ENCODE results near the gene FXYD5. TPM values are rescaled to one million over a fixed set of nuclear protein-coding genes. Genes with fewer than 3 reads are reported as not detected.

FXYD5 gene
- total RNA-seq, 2 donors from 2014 or later: 11.5 to 17.1 TPM

DNA sequence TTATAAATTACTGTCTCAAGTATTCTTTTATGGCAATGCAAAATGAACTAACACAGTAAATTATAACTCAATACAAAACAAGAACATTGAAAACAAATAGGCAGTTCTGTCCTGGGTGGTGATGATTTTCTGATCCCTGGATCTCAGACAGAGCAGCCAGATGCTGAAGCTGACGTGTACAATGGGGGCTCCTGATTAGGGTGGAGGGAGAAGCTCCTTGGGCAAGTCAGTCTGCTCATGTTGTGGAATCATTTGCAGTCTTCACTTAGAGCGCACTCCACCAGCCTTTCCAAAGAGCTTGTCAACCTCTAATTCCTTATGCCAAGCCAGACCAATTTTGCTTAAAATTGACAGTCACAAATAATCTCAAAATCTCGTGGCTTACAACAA, 21.6 kb downstream of the FXYD5 start:
- H3K36me3 ChIP-seq (replicated peaks in 1 of 2; ENCODE audit: insufficient read depth in 1 of 2, low read depth in 2 of 2): no peaks in the 10 kb centered on the region
- H3K9me3 ChIP-seq: no peaks in the 10 kb centered on the region
- H3K27ac ChIP-seq: no peak overlapping the region
- TF ChIP-seq, protein P1, sequence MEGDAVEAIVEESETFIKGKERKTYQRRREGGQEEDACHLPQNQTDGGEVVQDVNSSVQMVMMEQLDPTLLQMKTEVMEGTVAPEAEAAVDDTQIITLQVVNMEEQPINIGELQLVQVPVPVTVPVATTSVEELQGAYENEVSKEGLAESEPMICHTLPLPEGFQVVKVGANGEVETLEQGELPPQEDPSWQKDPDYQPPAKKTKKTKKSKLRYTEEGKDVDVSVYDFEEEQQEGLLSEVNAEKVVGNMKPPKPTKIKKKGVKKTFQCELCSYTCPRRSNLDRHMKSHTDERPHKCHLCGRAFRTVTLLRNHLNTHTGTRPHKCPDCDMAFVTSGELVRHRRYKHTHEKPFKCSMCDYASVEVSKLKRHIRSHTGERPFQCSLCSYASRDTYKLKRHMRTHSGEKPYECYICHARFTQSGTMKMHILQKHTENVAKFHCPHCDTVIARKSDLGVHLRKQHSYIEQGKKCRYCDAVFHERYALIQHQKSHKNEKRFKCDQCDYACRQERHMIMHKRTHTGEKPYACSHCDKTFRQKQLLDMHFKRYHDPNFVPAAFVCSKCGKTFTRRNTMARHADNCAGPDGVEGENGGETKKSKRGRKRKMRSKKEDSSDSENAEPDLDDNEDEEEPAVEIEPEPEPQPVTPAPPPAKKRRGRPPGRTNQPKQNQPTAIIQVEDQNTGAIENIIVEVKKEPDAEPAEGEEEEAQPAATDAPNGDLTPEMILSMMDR (IDR thresholded peaks at IDR 0.05): no peak
- TF ChIP-seq POLR2A (IDR thresholded peaks at IDR 0.05): no peak
- WGBS, 2 donors: 54 to 65% methylated on average over 3 of the region's 3 CpGs
- H3K4me1 ChIP-seq: no peaks in the 10 kb centered on the region
- intact Hi-C loops (cut with DNase I): no loop called here
- H3K4me3 ChIP-seq: no peak overlapping the region
- no peak for ATAC-seq
- peaks cover 0 to 5% of the 10 kb centered on the region in 2 donors for H3K27me3 ChIP-seq
- DNase-seq: no peak

DNA sequence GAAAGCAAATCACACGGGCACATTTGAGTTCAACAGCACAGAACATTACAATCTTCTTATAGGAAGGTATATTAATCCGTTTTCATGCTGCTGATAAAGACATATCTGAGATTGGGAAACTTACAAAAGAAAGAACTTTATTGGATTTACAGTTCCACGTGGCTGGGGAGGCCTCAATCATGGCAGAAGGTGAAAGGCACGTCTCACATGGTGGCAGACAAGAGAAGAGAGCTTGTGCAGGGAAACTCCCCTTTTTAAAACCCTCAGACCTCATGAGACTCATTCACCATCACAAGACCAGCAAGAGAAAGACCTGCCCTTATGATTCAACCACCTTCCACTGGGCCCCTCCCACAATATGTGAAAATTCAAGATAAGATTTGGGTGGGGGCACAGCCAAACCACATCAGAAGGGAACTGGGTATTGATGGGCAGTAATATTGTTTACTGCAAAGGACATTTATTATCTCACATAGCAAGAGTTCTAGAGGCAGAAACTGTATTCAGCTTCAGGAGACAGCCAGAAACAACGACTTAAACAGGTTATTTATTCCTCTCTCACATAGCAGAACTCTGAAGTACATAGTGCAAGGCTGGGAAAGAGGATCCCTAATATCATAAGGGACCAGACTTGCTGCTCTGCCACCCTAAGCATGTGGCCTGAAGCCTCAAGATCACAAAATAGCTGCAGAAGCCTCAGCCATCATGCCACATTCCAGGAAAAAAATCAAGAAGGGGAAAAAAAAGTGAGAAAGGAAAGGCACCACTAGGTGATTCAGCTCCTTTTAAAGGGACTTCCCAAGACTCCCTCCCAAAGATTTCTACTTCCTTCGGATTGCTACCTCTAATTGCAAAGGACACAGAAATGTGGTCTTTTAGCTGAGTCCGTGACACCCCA, 23.1 kb downstream of the FXYD5 start:
- H3K27me3 ChIP-seq: peaks cover 0 to 5% of the 10 kb centered on the region in 2 donors
- H3K4me1 ChIP-seq: no peaks in the 10 kb centered on the region
- WGBS, 2 donors: 69 to 71% methylated on average over 7 of the region's 7 CpGs
- ATAC-seq (no peak), DNase-seq (no peak)
- H3K9me3 ChIP-seq: no peaks in the 10 kb centered on the region
- no peak overlapping the region for H3K27ac ChIP-seq
- H3K4me3 ChIP-seq: no peak overlapping the region
- TF ChIP-seq, protein P1 (IDR thresholded peaks at IDR 0.05): no peak
- no peak for TF ChIP-seq POLR2A (IDR thresholded peaks at IDR 0.05)
- intact Hi-C loops (cut with DNase I): no loop called here
- no peaks in the 10 kb centered on the region for H3K36me3 ChIP-seq (replicated peaks in 1 of 2; ENCODE audit: insufficient read depth in 1 of 2, low read depth in 2 of 2)

DNA sequence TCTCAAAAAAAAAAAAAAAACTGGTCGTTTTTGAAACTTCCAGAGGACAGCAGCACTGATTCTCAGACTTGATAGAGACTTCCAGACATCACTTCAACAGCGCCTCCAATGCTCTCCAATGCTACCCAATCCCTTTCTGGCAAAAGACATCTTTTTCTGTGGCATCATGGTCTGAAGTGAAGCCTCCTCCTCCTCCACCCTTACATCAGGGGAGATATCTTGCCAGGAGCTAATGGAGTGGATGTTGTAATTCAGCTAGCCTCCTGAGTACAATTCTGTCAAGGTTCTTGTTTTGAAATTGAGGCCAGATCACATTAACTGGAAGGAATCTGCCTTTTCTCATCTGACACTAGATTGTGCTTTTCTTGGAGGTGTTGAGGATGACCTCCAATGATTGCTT, 24.2 kb downstream of the FXYD5 start:
- TF ChIP-seq, protein P1 (IDR thresholded peaks at IDR 0.05): no peak
- TF ChIP-seq POLR2A (IDR thresholded peaks at IDR 0.05): no peak
- peaks cover 0 to 5% of the 10 kb centered on the region in 2 donors for H3K27me3 ChIP-seq
- ATAC-seq (no peak), DNase-seq (no peak)
- H3K36me3 ChIP-seq (replicated peaks in 1 of 2; ENCODE audit: insufficient read depth in 1 of 2, low read depth in 2 of 2): no peaks in the 10 kb centered on the region
- intact Hi-C loops (cut with DNase I): no loop called here
- 53 to 55% methylated on average over 2 of the region's 2 CpGs for WGBS, 2 donors
- no peak overlapping the region for H3K27ac ChIP-seq
- no peaks in the 10 kb centered on the region for H3K9me3 ChIP-seq
- no peak overlapping the region for H3K4me3 ChIP-seq
- H3K4me1 ChIP-seq: no peaks in the 10 kb centered on the region

DNA sequence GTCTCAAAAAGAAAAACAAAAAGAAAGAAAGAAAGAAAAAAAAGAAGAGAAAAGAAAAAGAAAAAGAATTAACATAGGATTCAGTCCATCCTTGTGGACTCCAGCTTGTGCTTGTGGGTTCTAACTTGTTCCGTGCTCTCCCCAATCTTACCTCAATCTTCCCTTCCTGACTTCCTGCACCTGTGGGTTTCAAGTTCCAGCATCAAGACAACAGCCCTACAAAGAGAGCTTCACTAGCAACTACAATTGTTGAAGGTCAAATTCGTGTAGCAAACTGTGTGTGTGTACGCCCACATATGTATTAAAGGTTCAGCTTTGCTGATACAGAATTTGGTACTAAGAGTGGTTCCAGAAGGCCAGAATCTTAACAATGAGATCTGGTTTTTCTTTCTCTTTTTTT, 25.3 kb downstream of the FXYD5 start:
- no peak overlapping the region for H3K4me3 ChIP-seq
- intact Hi-C loops (cut with DNase I): no loop called here
- no peaks in the 10 kb centered on the region for H3K36me3 ChIP-seq (replicated peaks in 1 of 2; ENCODE audit: insufficient read depth in 1 of 2, low read depth in 2 of 2)
- DNase-seq (no peak), ATAC-seq (no peak)
- TF ChIP-seq, protein P1 (IDR thresholded peaks at IDR 0.05): no peak
- no peak for TF ChIP-seq POLR2A (IDR thresholded peaks at IDR 0.05)
- WGBS, 2 donors: 69 to 73% methylated on average over 3 of the region's 3 CpGs
- H3K9me3 ChIP-seq: no peaks in the 10 kb centered on the region
- H3K4me1 ChIP-seq: no peaks in the 10 kb centered on the region
- no peak overlapping the region for H3K27ac ChIP-seq
- H3K27me3 ChIP-seq: peaks cover 0 to 5% of the 10 kb centered on the region in 2 donors

DNA sequence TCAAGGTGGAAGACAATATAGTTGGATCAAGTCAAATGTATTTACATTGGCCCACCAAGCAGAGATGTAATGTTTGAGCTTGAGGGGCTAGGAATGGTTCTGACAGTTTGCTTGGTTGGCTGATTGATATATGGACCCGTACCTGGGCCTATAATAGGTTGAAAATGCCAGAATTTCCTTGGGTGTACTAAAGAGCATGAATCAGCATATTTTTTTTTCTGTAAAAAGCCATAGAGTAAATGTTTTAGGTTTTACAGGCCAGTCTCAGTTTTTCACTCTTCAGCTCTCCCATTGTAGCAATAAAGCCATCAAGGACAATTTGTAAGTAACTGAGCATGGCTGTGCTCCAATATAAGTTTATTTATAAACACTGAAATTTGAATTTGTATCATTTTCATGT, 26.9 kb downstream of the FXYD5 start:
- no peak for DNase-seq
- H3K27ac ChIP-seq: no peak overlapping the region
- peaks cover 0 to 5% of the 10 kb centered on the region in 2 donors for H3K27me3 ChIP-seq
- TF ChIP-seq, protein P1 (IDR thresholded peaks at IDR 0.05): no peak
- TF ChIP-seq POLR2A (IDR thresholded peaks at IDR 0.05): no peak
- H3K9me3 ChIP-seq: no peaks in the 10 kb centered on the region
- ATAC-seq: no peak
- no peak overlapping the region for H3K4me3 ChIP-seq
- no peaks in the 10 kb centered on the region for H3K36me3 ChIP-seq (replicated peaks in 1 of 2; ENCODE audit: insufficient read depth in 1 of 2, low read depth in 2 of 2)
- H3K4me1 ChIP-seq: no peaks in the 10 kb centered on the region
- 87 to 100% methylated on average over 1 of the region's 1 CpG for WGBS, 2 donors
- intact Hi-C loops (cut with DNase I): no loop called here

Data from body of pancreas (tissue), 4 donors.